GM18499 (cell line): Measurements from ENCODE around the gene CSTF2T.

Experiments used
- ATAC-seq: cut with Tn5 transposase; IDR thresholded peaks from one replicate; pipeline ENCODE4 v1.9.1; 2021; ENCODE audit warnings: moderate number of reproducible peaks; ENCODE audit not compliant: insufficient read depth, unreplicated experiment

The CSTF2T gene

DNA sequence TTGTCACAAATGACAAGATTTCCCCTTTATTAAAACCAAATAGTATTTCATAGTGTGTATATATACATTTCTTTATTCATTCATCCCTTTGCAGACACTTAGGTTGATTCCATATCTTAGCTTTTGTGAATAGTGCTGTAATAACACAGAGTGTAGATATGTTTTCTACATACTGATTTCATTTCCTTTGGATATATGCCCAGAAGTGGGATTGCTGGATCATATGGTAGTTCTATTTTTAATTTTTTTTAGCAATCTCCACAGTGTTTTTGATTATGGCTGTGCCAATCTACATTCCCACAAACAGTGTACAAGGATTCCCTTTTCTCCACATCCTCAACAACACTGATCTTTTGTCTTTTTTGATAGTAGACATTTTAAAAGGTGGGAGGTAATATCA is 46.4 kb downstream of the CSTF2T start:
- ATAC-seq, result no peak

DNA sequence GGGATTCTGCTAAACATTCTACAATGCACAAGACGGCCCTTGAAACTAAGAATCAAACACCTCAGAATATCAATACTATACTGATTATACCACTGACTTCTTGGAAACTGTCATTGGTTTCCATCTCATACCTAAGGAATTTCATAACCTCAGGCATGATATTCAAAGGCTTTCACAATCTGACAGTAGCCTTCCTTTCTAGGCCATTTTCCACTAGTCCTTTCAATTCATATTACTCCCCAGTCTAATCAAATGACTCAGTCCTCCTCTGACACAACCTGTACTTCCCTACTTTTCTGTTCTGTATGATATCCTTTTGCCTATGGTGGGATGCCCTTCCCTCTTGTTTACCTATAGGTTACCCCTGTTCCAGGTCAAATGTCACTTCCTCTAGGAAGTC is 48.3 kb downstream of the CSTF2T start:
- no peak for ATAC-seq

DNA sequence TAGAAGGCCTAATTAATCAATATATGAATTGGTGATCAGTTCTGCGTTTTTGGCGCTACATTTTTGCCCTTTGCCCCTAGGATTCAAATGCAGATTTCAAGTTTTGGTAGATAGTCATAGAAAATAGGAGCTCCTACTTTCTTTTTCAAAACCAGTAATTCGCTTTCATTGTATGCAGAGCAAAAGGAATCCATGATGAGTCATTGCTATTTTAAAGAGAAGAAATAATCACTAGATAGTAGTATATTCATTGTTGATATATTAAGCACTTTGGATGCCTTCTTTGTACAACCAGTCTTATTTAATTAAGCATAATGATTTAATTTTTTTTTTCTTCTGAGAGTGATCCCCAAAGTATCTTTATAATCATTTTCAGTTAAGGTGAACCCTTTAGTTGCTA is 50.3 kb downstream of the CSTF2T start:
- ATAC-seq, result no peak
